ENCODE measurements around the gene PAQR9. TPM values are rescaled to one million over a fixed set of nuclear protein-coding genes. Genes with fewer than 3 reads are reported as not detected.

Gene PAQR9
- total RNA-seq, 1 donor from 2014 or later: 11.5 TPM

GRCh38 chr3:142983318-142983717, 19.8 kb upstream of the PAQR9 start:
- no peak for ATAC-seq

GRCh38 chr3:142982038-142982773, 18.7 kb upstream of the PAQR9 start:
- ATAC-seq (no peak), DNase-seq (ENCODE audit: low spot score) (no peak)

More at GRCh38 chr3:142983318-142983717, 19.8 kb upstream of the PAQR9 start:
- no peak for DNase-seq (ENCODE audit: low spot score)

DNA sequence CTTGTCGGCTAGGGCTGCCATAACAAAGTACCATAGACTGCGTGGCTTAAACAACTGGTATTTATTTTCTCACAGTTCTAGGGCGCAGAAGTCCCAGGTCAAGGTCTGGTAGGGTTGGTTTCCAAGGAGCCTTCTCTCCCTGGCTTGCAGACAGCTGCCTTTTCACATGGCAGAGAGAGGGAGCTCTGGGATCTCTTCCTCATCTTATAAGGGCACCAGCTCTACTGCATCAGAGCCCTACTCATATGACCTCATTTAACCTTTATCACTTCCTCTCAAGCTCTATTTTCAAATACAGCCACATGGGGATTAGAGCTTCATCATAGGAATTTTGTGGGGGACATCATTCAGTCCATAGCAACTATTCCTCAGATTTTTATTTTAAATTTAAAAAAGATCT, 17.6 kb upstream of the PAQR9 start:
- no peak for ATAC-seq
- DNase-seq (ENCODE audit: low spot score): no peak

DNA sequence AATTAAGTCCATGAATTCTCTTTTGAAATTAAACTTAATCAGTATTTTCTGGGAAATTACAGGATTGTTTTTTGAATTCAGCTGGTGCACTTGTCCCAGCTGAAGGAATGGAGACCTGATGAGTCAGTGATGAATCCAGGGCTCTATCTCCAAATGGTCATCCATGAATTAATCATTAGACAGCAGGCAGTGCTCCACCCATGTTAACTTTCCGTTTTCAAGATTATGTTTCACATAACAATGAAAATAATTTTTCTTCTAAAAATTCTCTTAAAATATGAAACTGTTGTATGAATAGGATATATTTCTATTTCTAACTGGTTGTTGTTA, 13.9 kb upstream of the PAQR9 start:
- DNase-seq (ENCODE audit: low spot score) (no peak), ATAC-seq (no peak)

DNA sequence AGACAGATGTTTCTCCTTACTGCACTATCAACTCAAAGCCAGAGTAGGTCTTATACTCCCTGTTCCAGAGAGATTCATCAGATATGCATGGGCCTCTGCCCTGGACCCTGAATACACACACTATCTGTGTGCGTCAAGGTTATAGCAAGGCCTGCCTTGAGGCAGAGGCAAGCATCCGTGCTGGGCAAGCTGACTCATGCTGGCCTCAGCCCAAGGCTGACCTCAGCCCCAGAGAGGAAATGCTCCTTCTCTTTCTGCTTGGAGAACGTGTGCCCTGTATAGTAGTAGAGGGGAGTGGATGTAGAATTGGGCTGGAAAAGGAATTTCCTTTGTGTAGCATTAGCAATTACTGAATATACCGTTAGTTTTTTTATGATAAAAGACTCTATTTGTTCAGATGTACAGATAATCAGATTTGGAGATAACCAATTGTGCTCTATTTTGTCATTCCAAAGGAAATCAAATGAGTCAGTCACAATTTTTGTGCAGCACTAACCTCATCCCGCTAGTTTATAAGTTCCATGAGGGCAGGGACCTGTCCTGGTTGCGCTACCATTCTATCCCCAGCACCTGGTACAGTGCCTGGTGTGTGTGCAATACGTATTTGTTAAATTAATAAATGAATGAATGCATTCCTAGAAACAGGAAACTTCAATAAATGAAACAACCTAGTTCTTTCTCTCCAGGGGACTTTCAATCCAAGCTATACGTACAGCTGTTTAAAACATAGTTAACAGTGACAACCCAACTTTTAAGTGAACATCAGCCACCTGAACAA, 13.3 kb upstream of the PAQR9 start:
- DNase-seq (ENCODE audit: low spot score) (no peak), ATAC-seq (peak; percentile 21)

DNA sequence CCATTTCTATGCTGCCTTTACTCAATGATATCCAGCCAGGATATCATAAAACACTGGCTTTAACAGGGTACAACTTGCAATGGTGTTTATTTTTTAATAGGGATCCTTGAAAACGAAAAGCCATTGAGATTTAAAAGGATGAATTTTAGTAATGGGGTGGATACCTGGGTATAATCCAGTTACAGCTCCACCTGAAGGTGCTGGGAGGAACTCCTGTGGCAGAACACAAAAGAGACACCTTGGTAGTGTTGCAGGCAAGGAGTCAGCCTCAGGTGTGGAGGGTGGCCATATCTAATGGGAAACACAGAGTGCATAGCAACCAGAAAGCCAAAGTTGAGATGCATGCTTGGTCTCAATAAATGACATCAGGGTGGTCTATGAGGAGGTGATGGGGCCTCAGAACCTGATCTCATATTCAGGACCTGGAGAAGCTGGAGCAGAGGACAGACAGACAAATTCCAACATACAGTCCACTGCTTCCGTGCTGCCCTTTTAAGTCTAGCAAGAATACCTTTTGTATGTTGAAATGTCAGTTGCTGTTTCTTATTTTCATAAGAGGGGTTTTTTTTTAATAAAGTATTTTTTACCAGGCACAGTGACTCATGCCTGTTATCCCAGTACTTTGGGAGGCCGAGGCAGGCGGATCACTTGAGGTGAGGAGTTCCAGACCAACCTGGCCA, 12.0 kb upstream of the PAQR9 start:
- ATAC-seq: no peak
- DNase-seq (ENCODE audit: low spot score): no peak

GRCh38 chr3:142973217-142974009, 9.9 kb upstream of the PAQR9 start:
- DNase-seq (ENCODE audit: low spot score): peak; percentile 95
- peak; percentile 97 for ATAC-seq

- no peak for ATAC-seq
- DNase-seq (ENCODE audit: low spot score): no peak
These were observed 8.7 kb upstream of the PAQR9 start for GRCh38 chr3:142972092-142972753.

DNA sequence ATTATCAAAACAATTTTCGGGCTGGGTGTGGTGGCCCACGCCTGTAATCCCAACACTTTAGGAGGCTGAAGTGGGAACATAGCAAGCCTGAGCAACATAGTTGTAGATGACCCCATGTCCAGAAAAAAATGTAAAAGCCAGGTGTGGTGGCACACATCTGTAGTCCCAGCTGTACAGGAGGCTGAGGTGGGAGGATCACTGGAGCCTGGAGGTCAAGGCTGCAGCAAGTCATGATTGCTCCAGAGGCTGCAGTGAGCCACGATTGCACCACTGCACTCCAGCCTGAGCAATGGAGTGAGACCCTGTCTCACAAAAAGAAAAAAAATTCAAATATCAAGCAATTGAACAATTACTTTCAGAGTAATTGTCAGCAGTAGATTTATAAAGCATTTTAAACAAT, 8.0 kb upstream of the PAQR9 start:
- ATAC-seq (no peak), DNase-seq (ENCODE audit: low spot score) (no peak)

DNA sequence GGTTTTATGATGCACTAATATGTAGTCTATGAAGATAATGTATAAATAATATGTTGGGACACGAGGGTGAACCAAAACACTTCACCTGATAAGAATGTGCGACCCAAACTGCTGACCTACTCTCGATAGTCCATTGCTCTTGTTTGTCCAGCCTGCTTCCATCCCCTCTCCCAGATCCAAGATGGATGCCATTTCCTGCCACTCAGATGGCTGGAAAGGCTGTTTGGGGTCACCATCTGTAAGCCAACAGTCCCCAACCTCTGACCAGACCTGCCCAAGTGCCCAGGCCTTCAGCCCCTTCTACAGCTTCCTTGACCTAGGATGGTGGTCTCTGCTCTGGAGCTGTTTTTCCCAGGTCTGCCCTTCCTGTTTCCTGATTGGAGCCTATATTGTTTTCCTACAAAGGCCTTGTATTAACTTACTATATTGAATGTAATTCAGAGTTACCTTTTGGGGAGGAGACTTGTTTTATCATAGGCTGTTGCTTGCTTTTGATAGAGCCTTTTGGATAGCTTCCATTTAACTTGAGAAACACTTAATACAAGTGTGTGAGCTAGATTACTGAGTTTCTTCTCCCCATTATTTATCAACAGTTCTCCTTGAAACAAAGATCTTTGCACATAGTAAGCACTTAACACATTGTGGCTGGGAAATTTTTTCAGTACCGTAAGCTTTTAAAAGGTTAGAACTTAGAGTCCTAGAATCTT, 5.0 kb upstream of the PAQR9 start:
- ATAC-seq (no peak), DNase-seq (ENCODE audit: low spot score) (no peak)

GRCh38 chr3:142966808-142967207, 3.3 kb upstream of the PAQR9 start:
- ATAC-seq: no peak
- no peak for DNase-seq (ENCODE audit: low spot score)

- ATAC-seq: no peak
- DNase-seq (ENCODE audit: low spot score): no peak
These were observed 2.1 kb upstream of the PAQR9 start for GRCh38 chr3:142965581-142965980.

DNA sequence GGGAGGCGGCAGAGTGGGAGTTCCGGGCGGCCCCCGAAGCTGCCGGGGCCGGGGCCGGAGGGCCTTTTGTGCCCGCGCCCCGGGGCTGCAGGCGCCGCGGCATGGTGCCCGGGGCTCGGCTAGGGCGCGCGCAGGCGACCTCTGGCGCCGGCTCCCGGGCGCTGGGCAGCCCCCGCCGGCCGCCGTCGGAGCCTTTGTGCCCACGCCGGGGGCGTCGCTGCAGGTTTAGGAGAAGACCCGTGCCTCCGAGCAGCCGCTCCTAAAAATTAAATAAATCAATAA, 299 bp downstream of the PAQR9 start:
- peak; percentile 70 for ATAC-seq

GRCh38 chr3:142962520-142963233, 797 bp downstream of the PAQR9 start:
- DNase-seq (ENCODE audit: low spot score): peak; percentile 77
- peak; percentile 64 for ATAC-seq

More for the DNA sequence above, 299 bp downstream of the PAQR9 start:
- no peak for DNase-seq (ENCODE audit: low spot score)

GRCh38 chr3:142962175-142962519, 1.3 kb downstream of the PAQR9 start:
- no peak for DNase-seq (ENCODE audit: low spot score)
- no peak for ATAC-seq

DNA sequence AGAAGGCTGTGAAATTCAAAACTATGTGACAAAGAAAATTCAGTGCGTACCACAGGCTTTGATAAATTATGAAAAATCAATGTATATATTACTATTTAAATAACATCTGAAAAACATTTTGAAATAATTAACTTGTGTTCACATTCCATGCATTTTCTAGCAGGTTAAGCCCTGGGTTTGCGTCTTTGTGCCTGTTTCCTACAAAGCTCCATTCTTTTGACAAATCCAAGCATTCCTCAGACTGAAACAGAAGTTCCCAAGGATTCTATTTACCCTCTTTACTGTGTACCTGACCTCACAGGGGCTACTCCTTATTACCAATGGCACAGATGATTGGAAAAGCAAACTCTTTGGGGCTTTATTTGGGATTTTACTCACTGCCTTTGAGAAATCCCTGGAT, 1.9 kb downstream of the PAQR9 start:
- no peak for DNase-seq (ENCODE audit: low spot score)
- no peak for ATAC-seq

GRCh38 chr3:142960322-142960850, 3.1 kb downstream of the PAQR9 start:
- ATAC-seq (no peak), DNase-seq (ENCODE audit: low spot score) (no peak)

- ATAC-seq (no peak), DNase-seq (ENCODE audit: low spot score) (no peak)
These were observed 4.8 kb downstream of the PAQR9 start for GRCh38 chr3:142958707-142959106.

GRCh38 chr3:142953443-142953842, 10.0 kb downstream of the PAQR9 start:
- ATAC-seq (peak; percentile 35), DNase-seq (ENCODE audit: low spot score) (no peak)
